Adrenal gland (tissue), 5 donors: ENCODE data around the gene FAM47C.

ENCODE experiments used
- POLR2A ChIP-seq, 2 donors: fragments of 450-650 bp; IDR thresholded peaks; one replicate each; pipeline ENCODE4 v1.6.1; 2017; ENCODE audit warnings: antibody characterized with exemption in 2 of 2, mild to moderate bottlenecking in 2 of 2, moderate library complexity in 1 of 2
- TF ChIP-seq, protein P1 (sequence below), 6 experiments: fragments of 450-650 bp in 4 of 6; fragments of 200-600 bp in 2 of 6; sonication (generic) in 1 of 6; IDR thresholded peaks; 1 replicate in 5 of 6; 2 replicates in 1 of 6; pipeline versions ENCODE4 v1.5.1 to v1.8.0; 2016 to 2021; ENCODE audit warnings: antibody characterized with exemption in 6 of 6, mild to moderate bottlenecking in 2 of 6, moderate library complexity in 1 of 6
- donor health status: DM: no; HTN: no; CAD: no.

GRCh38 chrX:36978886-36979285, 29.3 kb upstream of the FAM47C start:
- TF ChIP-seq, protein P1, sequence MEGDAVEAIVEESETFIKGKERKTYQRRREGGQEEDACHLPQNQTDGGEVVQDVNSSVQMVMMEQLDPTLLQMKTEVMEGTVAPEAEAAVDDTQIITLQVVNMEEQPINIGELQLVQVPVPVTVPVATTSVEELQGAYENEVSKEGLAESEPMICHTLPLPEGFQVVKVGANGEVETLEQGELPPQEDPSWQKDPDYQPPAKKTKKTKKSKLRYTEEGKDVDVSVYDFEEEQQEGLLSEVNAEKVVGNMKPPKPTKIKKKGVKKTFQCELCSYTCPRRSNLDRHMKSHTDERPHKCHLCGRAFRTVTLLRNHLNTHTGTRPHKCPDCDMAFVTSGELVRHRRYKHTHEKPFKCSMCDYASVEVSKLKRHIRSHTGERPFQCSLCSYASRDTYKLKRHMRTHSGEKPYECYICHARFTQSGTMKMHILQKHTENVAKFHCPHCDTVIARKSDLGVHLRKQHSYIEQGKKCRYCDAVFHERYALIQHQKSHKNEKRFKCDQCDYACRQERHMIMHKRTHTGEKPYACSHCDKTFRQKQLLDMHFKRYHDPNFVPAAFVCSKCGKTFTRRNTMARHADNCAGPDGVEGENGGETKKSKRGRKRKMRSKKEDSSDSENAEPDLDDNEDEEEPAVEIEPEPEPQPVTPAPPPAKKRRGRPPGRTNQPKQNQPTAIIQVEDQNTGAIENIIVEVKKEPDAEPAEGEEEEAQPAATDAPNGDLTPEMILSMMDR (IDR thresholded peaks at IDR 0.05) = no peak
- no peak for TF ChIP-seq POLR2A (IDR thresholded peaks at IDR 0.05)
